Thyroid gland (tissue), 4 donors: ENCODE measurements around the gene KCNJ10.

Experiments
- POLR2A ChIP-seq, 2 donors: fragments of 450-650 bp; IDR thresholded peaks; one replicate each; pipeline ENCODE4 v1.6.1; 2017; ENCODE audit warnings: antibody characterized with exemption in 2 of 2, mild to moderate bottlenecking in 2 of 2, moderate library complexity in 1 of 2
- TF ChIP-seq, protein P1 (sequence below), 6 experiments: fragments of 200-600 bp in 3 of 6; fragments of 450-650 bp in 3 of 6; sonication (generic) in 3 of 6; IDR thresholded peaks; one replicate each; pipeline ENCODE4 v1.5.1; 2016 to 2019; ENCODE audit warnings: antibody characterized with exemption in 6 of 6, mild to moderate bottlenecking in 2 of 6, inconsistent platforms in 1 of 6, moderate library complexity in 1 of 6

- TF ChIP-seq, protein P1, sequence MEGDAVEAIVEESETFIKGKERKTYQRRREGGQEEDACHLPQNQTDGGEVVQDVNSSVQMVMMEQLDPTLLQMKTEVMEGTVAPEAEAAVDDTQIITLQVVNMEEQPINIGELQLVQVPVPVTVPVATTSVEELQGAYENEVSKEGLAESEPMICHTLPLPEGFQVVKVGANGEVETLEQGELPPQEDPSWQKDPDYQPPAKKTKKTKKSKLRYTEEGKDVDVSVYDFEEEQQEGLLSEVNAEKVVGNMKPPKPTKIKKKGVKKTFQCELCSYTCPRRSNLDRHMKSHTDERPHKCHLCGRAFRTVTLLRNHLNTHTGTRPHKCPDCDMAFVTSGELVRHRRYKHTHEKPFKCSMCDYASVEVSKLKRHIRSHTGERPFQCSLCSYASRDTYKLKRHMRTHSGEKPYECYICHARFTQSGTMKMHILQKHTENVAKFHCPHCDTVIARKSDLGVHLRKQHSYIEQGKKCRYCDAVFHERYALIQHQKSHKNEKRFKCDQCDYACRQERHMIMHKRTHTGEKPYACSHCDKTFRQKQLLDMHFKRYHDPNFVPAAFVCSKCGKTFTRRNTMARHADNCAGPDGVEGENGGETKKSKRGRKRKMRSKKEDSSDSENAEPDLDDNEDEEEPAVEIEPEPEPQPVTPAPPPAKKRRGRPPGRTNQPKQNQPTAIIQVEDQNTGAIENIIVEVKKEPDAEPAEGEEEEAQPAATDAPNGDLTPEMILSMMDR (IDR thresholded peaks at IDR 0.05) = no peak
- no peak for TF ChIP-seq POLR2A (IDR thresholded peaks at IDR 0.05)
These were observed 24.3 kb upstream of the KCNJ10 start for GRCh38 chr1:160094291-160094625.
